SK-N-DZ (cell line): ENCODE data around the gene CTU1.

Experiments
- DNase-seq: peaks from one replicate; pipeline ENCODE4 v3.0.0-alpha.2; 2015; ENCODE audit warnings: low spot score

The CTU1 gene

DNA sequence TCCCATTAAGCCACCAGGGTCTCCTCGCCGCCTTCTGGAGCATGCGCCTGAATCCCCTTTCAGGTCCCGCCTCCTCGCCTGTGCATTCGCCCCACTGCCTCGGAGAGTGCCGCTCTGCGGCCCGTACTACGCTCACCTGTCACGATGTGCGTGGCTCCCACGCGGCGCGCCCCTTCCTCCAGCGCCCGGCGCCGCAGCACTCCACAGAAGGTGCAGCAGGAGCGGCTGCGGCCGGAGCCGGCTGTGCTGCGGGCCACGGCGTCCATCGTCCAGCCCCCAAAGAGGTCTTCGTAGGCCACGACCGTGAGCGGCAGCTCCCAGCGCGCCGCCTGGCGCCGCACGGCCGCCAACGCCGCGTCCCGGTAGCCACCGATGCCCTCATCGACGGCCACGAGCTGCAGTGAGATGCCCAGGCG lies 4.3 kb downstream of the CTU1 start:
- DNase-seq: no peak

DNA sequence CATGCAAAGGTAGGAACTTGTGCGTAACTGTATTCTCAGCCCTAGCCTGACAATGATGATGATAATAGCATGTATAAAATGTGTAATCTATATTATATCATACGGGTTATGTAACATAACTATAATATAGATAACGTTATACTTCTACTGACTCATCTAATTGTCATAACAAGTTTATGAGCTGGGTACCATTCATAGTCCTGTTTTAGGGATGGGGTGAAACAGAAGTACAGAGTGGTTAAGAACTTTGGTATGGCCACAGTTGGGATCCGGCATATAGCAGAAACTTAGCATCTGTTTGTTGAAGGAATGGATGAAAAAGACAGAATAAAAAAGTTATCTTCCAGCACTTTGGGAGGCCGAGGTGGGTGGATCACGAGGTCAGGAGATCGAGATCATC lies 5.2 kb downstream of the CTU1 start:
- no peak for DNase-seq

DNA sequence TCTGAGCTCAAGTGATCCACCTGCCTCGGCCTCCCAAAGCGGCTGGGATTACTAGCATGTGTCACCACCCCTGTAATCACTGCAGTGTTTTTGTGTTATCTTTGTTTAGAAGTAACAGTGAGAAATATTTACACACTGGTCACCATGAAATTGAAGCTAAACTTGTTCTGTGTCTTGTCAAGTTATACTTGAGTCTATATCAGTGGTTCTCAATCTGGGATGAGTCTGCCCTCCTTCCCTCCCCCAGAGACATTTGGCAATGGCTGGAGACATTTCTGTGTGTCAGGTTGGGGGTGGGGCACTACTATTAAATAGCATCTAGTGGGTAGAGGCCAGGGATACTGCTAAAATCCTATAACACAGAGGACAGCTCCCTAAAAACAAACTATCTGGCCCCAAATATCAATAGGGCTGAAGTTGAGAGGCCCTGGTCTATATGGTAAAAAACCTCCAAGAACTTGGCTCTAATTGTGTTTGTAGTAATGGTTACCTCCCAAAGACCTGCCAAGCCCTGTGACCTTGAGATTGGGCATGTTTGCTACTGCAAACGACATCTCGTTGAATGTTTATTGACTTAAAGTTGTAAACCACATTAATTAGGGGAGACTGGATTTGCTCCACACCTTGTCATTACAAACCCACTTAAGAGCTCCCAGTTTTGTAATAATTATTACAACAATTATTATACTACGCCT lies 6.9 kb downstream of the CTU1 start:
- no peak for DNase-seq

DNA sequence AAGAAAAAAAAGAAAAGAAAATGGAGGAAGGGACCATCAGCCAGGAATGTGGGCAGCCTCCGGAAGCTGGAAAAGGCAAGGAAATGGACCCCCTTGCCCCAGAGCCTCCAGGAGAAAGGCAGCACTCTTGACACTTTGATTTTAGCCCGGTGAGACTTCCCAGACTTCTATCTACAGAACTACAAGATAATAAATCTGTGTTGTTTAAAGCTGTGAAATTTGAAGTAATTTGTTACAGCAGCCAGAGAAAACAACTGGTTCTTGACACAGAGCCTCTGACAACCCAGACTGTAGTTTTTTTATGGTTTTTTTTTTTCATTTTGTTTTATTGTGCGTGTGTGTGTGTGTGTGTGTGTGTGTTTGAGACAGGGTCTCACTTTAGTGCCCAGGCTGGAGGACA lies 7.6 kb downstream of the CTU1 start:
- DNase-seq: no peak

DNA sequence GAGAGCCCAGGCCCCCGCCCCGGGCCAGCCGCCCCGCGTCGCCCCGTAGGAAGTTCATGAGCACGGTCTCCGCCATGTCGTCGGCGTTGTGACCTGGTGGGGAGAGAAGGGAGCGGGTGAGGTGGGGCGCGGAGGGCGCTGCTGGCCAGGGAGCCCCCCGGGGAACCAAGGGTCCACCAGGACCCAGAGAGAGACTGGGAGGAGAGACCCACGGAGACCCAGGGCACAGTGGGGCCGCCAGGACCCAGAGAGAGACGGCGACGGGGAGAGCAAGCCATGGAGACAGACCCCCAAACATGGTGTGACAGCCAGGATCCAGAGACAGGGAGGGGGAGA lies 9.2 kb downstream of the CTU1 start:
- DNase-seq: no peak

DNA sequence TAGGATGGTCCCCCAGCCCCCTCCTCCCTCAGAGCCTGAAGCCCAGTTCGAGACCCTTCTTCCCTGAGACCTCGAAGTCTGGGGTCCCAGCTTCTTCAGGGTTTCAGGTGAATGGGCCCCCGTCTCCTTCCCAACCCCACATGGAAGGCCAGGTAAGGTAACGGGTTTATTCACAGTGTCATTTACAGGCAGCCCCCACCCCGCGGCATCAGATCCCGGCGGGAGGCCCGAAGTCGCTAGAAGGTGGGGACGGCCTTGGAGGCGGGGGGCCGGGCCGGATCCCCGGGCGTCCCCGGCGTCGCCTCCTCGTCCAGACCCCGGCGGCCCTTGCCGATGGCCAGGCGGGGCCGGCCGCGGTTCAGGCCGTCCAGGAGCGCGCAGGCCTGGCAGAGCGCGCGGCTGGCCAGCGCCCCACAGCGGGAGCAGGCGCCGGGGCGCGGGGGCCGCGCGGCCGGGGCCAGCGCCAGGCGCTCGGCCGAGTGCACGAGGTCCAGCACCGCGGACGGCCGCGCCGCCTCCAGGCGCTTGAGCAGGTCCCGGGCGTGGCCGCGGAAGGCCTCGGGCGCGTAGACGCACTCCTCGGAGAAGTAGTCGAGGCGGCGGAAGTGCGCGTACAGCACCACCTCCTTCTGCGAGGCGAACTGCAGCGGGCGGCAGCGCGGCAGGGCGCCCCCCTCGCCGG lies 9.7 kb downstream of the CTU1 start:
- no peak for DNase-seq

DNA sequence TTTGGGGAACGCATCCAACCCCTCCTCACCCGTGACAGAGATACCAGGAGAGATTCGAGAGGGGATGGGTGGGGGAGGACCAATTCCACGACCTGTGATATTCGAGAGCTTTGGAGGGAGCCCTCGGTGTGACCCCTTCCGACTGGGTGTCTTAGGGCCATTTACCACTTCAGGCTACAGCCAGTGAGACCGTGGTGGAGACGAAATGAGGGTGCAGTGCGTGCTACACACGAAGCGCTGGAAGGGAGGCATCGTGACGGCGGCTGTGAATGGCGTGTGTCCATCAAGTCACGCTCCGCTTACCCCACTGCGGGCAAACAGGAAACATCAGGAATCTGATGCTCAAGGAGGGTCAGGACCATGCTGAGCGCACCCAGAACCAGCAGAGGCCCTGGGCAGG lies 10.4 kb downstream of the CTU1 start:
- DNase-seq: no peak

DNA sequence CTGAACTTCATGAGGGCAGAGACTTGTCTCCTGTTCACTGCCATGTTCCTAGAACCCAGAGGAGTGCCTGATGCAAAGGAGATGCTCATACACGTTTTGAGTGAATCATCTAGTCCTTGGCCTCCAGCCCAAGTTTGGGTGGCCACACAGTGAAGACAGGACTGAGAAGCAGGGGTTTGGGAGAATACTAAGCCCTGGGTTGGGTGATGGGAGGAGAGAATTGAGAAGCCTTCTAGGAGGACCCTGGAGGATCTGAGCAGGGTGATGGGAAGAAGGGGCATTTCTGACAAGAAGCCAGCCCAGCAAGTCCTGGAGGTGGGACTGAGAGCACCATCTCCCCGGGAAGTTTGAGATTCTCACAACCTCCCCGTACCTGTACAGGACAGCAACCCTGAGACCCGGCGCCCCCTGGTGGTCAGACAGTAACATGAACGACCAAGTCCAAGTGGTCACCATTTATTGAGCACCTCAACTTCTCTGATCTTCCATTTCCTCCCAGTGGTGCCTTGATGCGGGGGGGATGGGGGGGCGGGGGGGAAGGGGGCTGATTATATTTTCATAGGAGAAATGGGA lies 11.0 kb downstream of the CTU1 start:
- DNase-seq: peak; percentile 24

DNA sequence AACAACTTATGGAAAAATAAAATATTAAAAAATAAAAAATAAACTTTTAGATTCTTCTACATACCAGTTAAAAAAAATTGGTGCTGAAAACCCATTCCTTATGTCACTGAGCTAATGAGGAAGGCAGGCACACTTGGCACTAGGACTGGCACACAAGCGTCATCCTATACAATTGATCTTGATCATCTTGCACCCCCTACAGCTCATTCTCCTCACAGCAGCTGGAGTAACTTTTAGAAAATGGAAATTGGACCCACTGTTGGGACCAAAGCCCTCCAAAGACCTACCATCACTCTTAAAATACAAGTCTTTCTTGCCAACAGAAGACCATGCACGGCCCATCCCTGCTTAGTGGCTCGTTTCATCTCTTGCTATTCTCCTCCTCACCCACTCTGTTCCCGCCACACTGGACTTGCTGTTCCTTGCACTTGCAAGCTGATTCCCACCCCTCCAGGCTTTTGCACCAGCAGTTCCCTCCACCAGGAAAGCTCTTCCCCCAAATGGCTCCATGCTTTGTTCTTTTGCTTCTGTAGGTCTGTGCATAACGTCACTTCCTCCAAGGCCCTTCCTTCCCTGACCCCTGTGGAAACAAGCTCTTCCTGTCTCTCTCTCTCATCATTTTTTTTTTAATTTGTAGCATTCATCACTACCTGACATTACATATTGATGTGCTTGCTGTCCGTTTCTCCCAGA lies 11.6 kb downstream of the CTU1 start:
- DNase-seq: no peak

DNA sequence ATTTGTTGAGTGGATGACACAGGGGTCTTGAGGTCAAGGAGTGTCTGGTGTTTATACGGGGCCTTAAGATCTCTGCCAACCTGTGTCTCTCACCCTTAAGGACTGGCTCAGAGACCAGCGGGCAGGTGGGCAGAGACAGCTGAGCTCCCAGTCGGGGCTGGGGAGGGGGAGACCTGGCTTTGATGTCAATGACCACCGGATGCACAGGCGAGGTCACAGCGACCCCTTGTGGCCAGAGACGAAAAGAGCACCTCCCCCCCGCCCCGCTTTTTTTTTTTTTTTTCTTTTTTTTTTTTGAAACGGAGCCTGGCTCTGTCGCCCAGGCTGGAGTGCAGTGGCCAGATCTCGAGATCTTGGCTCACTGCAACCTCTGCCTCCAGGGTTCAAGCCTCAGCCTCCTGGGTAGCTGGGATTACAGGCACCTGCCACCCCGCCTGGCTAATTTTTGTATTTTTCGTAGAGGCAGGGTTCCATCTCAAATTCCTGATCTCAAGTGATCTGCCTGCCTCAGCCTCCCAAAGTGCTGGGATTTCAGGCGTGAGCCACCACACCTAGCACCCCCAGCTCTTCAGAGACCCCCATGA lies 13.4 kb downstream of the CTU1 start:
- peak; percentile 24 for DNase-seq

DNA sequence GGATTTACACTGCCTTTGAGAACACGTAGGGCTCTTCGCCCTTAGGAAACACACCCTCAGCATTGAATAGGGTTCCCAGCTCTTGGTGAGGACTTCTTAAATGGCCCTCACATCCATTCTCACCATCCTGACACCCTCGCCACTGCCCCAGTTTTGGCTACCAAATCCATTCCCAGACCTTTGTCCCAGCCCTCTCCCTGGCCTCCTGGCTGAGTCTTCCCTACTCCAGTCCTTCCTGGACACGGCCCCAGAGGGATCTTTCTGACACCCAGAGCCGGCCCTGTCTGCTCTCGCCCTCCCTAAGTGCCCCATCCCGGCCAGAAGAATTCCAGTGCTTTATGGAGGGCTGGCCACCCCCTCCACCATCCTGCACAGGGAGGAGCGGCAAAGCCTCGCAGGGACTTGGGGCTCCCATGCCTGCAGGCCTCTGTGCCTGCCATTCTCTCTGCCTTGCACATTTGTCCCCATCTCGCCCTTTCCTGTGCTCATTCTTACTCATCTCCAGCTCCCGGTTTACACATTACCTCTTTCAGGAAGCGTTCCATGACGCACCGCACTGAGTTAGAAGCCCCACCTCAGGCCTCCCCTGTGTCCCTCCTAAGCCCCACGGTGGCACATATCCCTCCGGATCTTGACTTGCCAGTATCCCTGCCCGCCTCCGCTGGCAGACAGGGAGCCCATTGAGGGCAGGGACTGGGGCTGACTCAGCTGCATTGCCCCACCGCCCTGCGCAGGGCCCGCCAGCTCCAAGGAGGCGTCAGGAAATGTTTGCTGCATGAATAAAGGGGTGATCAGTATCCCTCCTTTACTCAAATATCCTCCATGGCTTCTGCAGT lies 14.5 kb downstream of the CTU1 start:
- DNase-seq: no peak

DNA sequence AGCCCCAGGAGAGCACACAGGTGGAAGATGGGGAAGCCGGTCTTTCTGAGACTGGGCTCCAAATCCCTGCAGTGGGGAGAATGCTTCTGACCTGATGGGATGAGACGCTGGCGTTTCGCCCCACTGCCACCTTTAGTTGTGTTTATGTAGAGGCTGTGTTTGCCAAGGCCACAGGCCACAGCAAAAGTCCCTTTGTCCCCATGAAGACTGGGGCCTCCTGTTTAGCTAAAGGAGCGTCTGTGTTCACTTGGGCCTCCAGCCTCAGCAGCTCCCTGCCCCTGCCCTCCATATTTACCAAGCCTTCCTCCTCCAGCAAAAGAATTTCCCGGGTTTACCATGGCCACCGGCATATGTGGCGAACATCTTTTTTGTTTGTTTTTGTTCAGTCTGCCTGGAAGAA lies 15.1 kb downstream of the CTU1 start:
- no peak for DNase-seq

DNA sequence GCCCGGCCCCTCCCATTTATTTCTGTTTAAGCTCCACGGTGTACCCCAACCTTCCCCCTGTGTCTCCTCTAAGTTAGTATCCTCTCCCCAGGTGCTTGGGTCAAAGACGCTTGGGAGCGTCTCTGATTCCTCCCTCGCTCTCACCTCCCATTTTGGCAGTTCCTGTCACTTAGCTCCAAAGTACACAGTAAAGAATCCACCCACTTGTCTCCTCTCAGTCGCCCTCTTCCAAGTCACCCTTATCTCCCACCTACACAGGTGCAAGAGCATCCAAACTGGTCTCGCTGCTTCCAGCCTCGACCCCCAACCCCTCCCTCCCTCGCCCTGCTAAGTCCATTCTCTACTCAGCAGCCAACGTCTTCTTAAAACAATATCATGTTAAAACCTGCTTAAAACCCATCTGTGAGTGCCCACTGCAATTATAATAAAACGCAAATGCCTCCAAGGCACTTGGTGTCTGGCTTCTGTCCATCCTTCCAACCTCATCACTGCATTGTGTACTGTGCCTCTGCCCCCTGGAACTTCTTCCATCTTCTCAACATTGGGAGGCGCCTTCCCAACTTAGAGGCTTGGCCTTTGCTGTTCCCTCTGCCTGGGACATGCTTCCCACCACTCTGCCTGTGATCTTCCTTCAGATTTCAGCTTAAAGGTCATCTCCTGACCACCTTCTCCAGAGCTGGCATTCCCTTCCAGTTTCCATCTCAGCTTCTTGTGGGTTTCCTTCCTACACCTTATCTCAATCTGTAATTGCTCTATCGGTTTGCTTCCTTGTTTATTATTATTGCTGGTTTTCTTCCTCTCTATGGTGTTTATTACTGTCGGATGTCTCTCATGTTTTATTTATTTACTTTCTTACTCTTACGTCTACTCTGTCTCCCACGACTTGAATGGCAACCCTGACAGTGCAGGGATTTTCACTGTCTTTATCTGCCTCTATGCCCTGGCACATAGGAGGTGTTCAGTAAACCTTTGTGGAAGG lies 16.0 kb downstream of the CTU1 start:
- DNase-seq: no peak

DNA sequence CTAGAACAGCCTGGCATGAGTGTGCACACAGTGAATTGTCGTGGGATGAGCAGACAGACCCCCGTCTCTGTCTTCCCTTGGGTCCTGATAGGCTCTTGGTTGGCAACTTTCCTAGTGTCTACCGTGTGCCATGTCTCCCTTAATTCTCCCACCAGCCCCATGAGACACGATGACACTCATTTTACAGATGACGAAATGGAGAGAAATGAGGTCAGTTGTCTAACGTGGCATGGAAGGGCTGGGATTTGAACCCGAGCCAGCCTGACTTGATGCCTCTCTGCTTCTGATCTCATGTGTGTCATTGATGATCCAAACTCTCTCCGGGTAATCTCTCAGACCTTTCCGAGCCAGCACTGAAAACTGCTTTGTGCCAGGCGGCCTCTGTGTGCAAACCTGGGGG lies 17.1 kb downstream of the CTU1 start:
- DNase-seq: no peak

DNA sequence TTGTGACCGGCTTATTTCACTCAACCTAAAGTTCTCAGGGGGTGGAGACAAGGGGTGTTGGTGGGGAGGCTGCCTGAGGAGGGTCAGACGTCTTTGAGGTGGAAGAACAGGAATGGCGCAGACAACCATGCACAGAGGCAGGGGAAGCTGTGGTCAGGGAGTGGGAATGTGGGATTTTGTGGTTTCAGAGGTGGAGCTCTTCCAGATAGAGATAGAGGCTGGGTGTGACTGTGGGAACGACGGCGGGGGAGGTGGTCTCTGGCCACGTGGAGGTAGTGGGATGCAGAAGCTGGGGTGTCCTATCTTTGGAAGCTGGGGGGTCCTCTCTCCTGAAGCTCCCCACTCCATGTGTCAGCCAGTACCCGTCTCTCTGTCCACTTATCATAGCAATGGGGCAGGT lies 17.7 kb downstream of the CTU1 start:
- no peak for DNase-seq

DNA sequence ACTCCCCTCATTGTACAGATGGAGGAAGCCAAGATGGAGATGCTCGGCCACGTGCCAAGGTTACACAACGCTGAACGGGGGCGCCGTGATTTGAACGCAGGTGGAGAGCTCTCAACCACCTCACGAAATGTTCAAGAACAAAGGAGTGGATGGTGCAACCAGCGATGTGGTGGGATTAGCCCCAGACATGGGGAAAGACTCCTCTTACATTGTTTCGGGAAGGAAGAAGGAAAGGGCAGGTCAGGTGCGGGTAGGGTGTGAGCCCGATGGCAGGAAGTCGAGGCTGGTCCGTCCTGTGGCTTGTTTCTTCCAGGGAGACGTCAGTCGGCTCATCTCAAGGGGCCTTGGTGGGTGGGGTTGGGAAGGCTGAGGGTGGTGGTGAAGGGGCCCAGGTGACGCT lies 18.4 kb downstream of the CTU1 start:
- no peak for DNase-seq

DNA sequence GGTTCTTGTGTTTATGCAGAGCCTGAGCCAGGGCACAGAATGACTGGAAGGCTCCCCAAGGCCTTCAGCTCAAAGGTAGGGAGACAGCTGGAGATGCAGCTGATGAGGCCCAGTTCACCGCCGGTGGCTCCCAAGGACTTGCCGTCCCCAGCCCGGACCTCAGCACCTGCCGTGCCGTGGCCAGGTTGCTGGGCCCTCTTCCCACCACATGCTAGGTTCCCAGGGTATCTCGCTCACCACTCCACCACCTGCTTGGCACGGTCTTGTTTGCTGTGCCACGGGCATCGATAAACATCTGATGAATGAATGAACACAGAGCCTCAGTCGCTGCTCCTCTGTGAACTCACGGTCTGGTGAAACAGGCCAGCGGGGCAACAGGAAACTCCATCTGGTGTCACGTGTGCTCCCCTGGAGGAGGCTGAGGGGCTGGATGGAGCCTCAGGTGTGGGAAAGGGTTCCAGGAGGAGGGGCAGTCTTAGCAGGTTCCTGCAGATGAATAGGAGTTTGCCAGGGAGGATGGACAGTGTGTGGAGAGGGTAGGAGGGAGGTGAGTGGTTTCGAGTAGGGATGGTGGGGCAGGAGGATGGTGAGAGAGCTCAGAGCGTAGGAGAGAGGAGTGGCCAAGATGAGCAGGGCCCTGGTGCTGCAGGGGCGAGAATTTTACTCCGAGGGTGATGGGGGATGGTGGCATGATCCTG lies 21.9 kb downstream of the CTU1 start:
- no peak for DNase-seq

DNA sequence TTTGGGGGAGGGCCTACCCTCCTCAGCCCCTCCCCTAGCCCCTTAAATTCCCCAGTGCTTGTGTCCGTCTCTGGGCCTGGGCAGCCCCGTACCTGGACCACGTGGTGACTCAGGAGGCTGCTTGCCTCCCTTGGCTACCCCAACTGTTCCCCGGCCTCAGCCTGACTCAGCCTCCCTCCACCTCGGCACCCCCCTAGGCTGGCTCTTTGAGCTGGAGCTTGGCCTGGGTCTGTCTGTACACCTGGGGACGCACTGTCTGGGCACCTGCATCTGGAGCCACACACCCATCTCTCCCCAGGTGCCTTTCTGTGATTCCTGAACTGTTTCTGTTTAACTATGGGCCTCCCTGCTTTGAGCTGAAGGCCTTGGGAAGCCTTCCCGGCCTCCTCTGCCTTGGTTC lies 23.7 kb downstream of the CTU1 start:
- DNase-seq: no peak

DNA sequence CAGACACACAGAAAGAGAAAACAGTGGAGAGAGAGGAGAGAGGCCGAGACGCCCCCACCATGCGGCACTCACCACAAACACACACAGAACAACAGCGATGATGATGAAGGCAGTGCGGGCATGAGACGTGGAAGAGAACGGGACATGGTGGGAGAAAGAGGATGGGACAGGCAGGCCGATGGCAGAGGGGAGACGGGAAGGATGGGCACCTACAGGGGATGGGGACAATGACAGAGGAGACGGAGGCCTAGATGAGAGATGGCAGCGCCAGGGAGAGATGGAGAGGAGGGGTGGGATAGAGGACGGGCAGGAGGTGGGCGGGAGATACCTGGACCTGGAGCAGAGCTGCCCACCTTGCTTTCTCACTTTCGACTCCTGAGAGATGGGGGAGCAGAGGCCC lies 24.4 kb downstream of the CTU1 start:
- no peak for DNase-seq

DNA sequence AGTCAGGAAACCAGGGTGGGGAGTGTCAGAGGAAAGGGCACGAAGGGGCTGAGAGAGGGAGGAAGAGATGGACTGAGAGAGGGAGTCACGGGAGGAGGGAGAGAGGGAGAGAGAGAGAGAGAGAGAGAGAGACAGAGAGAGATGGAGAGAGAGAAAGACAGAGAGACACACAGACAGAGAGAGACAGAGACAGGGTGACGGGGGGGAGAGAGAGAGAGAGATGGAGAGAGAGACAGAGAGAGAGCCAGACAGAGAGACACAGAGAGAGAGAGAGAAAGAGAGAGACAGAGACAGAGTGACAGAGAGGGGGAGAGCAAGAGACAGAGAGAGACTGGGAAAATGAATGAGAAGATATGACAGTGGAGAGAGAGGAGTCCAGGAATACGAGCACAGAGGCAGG lies 25.0 kb downstream of the CTU1 start:
- no peak for DNase-seq
